OCI-LY7 (cell line): ENCODE results near the gene PLAAT2. TPM values are rescaled to one million over a fixed set of nuclear protein-coding genes. Genes with fewer than 3 reads are reported as not detected.

Experiments used
- BruUV-seq: library from RNA; stranded (reverse); fragments of 400-500 nt; replicated peaks from 2 replicates; lab custom pipeline; 2021; lab: Mats Ljungman, UMichigan
- CTCF ChIA-PET: fragments of 300-600 bp; sonication (Branson Sonifier 250); formaldehyde crosslinking; loops from one replicate; lab custom pipeline; 2022; ENCODE audit warnings: antibody characterized with exemption; ENCODE audit not compliant: unreplicated experiment; lab: Charles Lee
- POLR2A ChIA-PET: fragments of 300-600 bp; sonication (Branson Sonifier 250); formaldehyde crosslinking; loops from one replicate; lab custom pipeline; 2022; ENCODE audit warnings: antibody characterized with exemption; lab: Charles Lee
- DNase-seq: peaks from one replicate; pipeline ENCODE4 v3.0.0-alpha.2; 2015; ENCODE audit warnings: low spot score
- H2AFZ ChIP-seq: fragments of 200-600 bp; sonication (generic), shearing (Covaris generic); 2 replicates; pipeline ENCODE4 v1.6.1; 2014; ENCODE audit warnings: mild to moderate bottlenecking, antibody characterized with exemption, low read length, moderate library complexity
- H3K27ac ChIP-seq: fragments of 200-600 bp; sonication (generic); 2 replicates; pipeline ENCODE4 v1.5.1; 2014; ENCODE audit warnings: mixed run types, low read depth, mild to moderate bottlenecking, moderate library complexity, low read length, inconsistent platforms; ENCODE audit not compliant: poor library complexity, severe bottlenecking
- H3K36me3 ChIP-seq: fragments of 200-600 bp; sonication (generic); 2 replicates; pipeline ENCODE4 v1.6.1; 2014; ENCODE audit warnings: mild to moderate bottlenecking, antibody characterized with exemption, low read length, moderate library complexity, mixed read lengths; ENCODE audit not compliant: insufficient read depth
- H3K4me1 ChIP-seq: fragments of 200-600 bp; sonication (generic); 2 replicates; pipeline ENCODE4 v1.5.1; 2014; ENCODE audit warnings: mild to moderate bottlenecking, low read length; ENCODE audit not compliant: insufficient read depth, poor library complexity, severe bottlenecking
- H3K4me2 ChIP-seq: fragments of 200-600 bp; sonication (generic); 2 replicates; pipeline ENCODE4 v1.6.1; 2014; ENCODE audit warnings: mild to moderate bottlenecking, low read length
- H3K4me3 ChIP-seq: fragments of 200-600 bp; sonication (generic); 2 replicates; pipeline ENCODE4 v1.5.1; 2014; ENCODE audit warnings: mild to moderate bottlenecking, low read depth, low read length; ENCODE audit not compliant: poor library complexity, severe bottlenecking
- H3K79me2 ChIP-seq: fragments of 200-600 bp; sonication (generic); 2 replicates; pipeline ENCODE4 v1.6.1; 2016; ENCODE audit warnings: low read depth, mild to moderate bottlenecking, low read length, moderate library complexity, mixed read lengths; ENCODE audit not compliant: insufficient read depth
- H3K9me2 ChIP-seq: fragments of 200-600 bp; sonication (generic); 2 replicates; pipeline ENCODE4 v1.6.1; 2016; ENCODE audit warnings: mild to moderate bottlenecking, low read length, mixed read lengths; ENCODE audit not compliant: insufficient read depth
- H3K9me3 ChIP-seq: fragments of 200-600 bp; sonication (generic); 2 replicates; pipeline ENCODE4 v1.6.1; 2014; ENCODE audit warnings: mild to moderate bottlenecking, mixed run types, low read length, mixed read lengths
- H4K20me1 ChIP-seq: fragments of 200-600 bp; sonication (generic); 2 replicates; pipeline ENCODE4 v1.6.1; 2014; ENCODE audit warnings: mild to moderate bottlenecking, antibody characterized with exemption, low read length, moderate library complexity, mixed read lengths; ENCODE audit not compliant: insufficient read depth
- CTCF ChIP-seq: fragments of 200-600 bp; sonication (generic); conservative IDR thresholded peaks from 2 replicates; pipeline ENCODE4 v1.5.1; 2014; ENCODE audit warnings: mild to moderate bottlenecking, antibody characterized with exemption, low read length, moderate library complexity, mixed read lengths
- EZH2phosphoT487 ChIP-seq: fragments of 200-600 bp; sonication (generic); IDR thresholded peaks from 2 replicates; pipeline ENCODE4 v1.6.1; 2018; ENCODE audit warnings: low read depth, borderline replicate concordance, mild to moderate bottlenecking, mixed run types, antibody characterized with exemption, low read length, moderate library complexity, mixed read lengths
- intact Hi-C: fragments of 100-400 bp; cut with micrococcal nuclease; formaldehyde crosslinking; loops from one replicate; pipeline ENCODE4 v1.10.0; 2022; ENCODE audit not compliant: unreplicated experiment
- total RNA-seq, 2 experiments: library from RNA; depleted of rRNA in 1 of 2; stranded (reverse); fragments of >200 nt in 1 of 2; shearing (Covaris generic) in 1 of 2; gene quantifications; 2 replicates each; pipeline ENCODE4 v1.2.3, GENCODE V29; 2014 to 2022

PLAAT2 gene
- total RNA-seq, 2 experiments from 2014 or later, result not detected

GRCh38 chr11:63599211-63600122, 36.3 kb upstream of the PLAAT2 start:
- H3K27ac ChIP-seq, result no peak overlapping the region
- H2AFZ ChIP-seq, result no peak overlapping the region
- H3K4me3 ChIP-seq, result no peak overlapping the region
- H3K36me3 ChIP-seq, result no peaks in the 10 kb centered on the region
- POLR2A ChIA-PET, result no interaction called here
- intact Hi-C loops, result no loop called here
- no TSS peak for BruUV-seq
- no peaks in the 10 kb centered on the region for H4K20me1 ChIP-seq
- H3K79me2 ChIP-seq, result no peaks in the 10 kb centered on the region
- no peak for DNase-seq
- H3K4me1 ChIP-seq, result no peaks in the 10 kb centered on the region
- CTCF ChIA-PET, result no interaction called here
- H3K9me3 ChIP-seq, result no peaks in the 10 kb centered on the region
- TF ChIP-seq CTCF (no peak), EZH2phosphoT487 (no peak)
- no peaks in the 10 kb centered on the region for H3K9me2 ChIP-seq
- no peak overlapping the region for H3K4me2 ChIP-seq

GRCh38 chr11:63598556-63598955, 35.4 kb upstream of the PLAAT2 start:
- Histone ChIP-seq H4K20me1 (no peaks in the 10 kb centered on the region), H3K4me2 (no peak overlapping the region), H3K4me3 (no peak overlapping the region), H3K27ac (no peak overlapping the region), H2AFZ (no peak overlapping the region), H3K36me3 (no peaks in the 10 kb centered on the region), H3K79me2 (no peaks in the 10 kb centered on the region), H3K4me1 (no peaks in the 10 kb centered on the region), H3K9me3 (no peaks in the 10 kb centered on the region), H3K9me2 (no peaks in the 10 kb centered on the region)
- ChIA-PET POLR2A (no interaction called here), CTCF (no interaction called here)
- TF ChIP-seq CTCF (no peak), EZH2phosphoT487 (no peak)
- no peak for DNase-seq
- intact Hi-C loops, result no loop called here
- no TSS peak for BruUV-seq

- Histone ChIP-seq H3K27ac (no peak overlapping the region), H3K4me1 (no peaks in the 10 kb centered on the region), H3K9me2 (no peaks in the 10 kb centered on the region), H4K20me1 (no peaks in the 10 kb centered on the region), H3K4me3 (no peak overlapping the region), H3K79me2 (no peaks in the 10 kb centered on the region), H3K36me3 (no peaks in the 10 kb centered on the region), H2AFZ (no peak overlapping the region), H3K4me2 (no peak overlapping the region), H3K9me3 (no peaks in the 10 kb centered on the region)
- DNase-seq, result no peak
- ChIA-PET CTCF (no interaction called here), POLR2A (interaction anchor here (0.6 kb wide), 1 partner anchor 1089 kb away, joined by 3 read pairs; no protein-coding TSS in a partner anchor)
- TF ChIP-seq EZH2phosphoT487 (no peak), CTCF (no peak)
- intact Hi-C loops, result no loop called here
- no TSS peak for BruUV-seq
Measured at GRCh38 chr11:63595296-63595695, 32.1 kb upstream of the PLAAT2 start.
